Astrocyte (in vitro differentiated cells and primary cell): Measurements from ENCODE around the gene B3GAT2. TPM values are rescaled to one million over a fixed set of nuclear protein-coding genes. Genes with fewer than 3 reads are reported as not detected.

Source experiments
- DNase-seq: peaks from one replicate; pipeline ENCODE4 v3.0.0-alpha.2; 2010; ENCODE audit warnings: low read depth
- FAIRE-seq: peaks from 2 replicates; lab custom pipeline; 2011; peaks lifted over from hg19 to GRCh38; lab: Jason Lieb, UNC
- H2AFZ ChIP-seq: 2 replicates; pipeline ENCODE4 v1.6.0; 2012; ENCODE audit warnings: low read depth, low read length, inconsistent platforms
- H3K27ac ChIP-seq: 2 replicates; pipeline ENCODE4 v1.5.1; 2011; ENCODE audit warnings: low read depth, low read length, inconsistent platforms
- H3K27me3 ChIP-seq: 2 replicates; pipeline ENCODE4 v1.6.0; 2011; ENCODE audit warnings: low read length, inconsistent platforms; ENCODE audit not compliant: insufficient read depth
- H3K36me3 ChIP-seq: 2 replicates; pipeline ENCODE4 v1.5.1; 2011; ENCODE audit warnings: low read length, inconsistent platforms; ENCODE audit not compliant: insufficient read depth
- H3K4me1 ChIP-seq: 2 replicates; pipeline ENCODE4 v1.5.1; 2011; ENCODE audit warnings: low read length, inconsistent platforms; ENCODE audit not compliant: insufficient read depth
- H3K4me2 ChIP-seq: 2 replicates; pipeline ENCODE4 v1.6.0; 2012; ENCODE audit warnings: low read length, inconsistent platforms
- H3K4me3 ChIP-seq: 2 replicates; pipeline ENCODE4 v1.5.1; 2011; ENCODE audit warnings: low read depth, mild to moderate bottlenecking, low read length, inconsistent platforms; ENCODE audit not compliant: insufficient read depth
- H3K79me2 ChIP-seq: 2 replicates; pipeline ENCODE4 v1.6.0; 2012; ENCODE audit warnings: mild to moderate bottlenecking, low read length, inconsistent platforms; ENCODE audit not compliant: insufficient read depth
- H3K9ac ChIP-seq: 2 replicates; pipeline ENCODE4 v1.6.0; 2012; ENCODE audit warnings: mild to moderate bottlenecking, low read length, inconsistent platforms
- H3K9me3 ChIP-seq: 2 replicates; pipeline ENCODE4 v1.5.1; 2012; ENCODE audit warnings: low read depth, mild to moderate bottlenecking, low read length, inconsistent platforms; ENCODE audit not compliant: insufficient read depth
- H4K20me1 ChIP-seq: 2 replicates; pipeline ENCODE4 v1.6.0; 2012; ENCODE audit warnings: low read length, inconsistent platforms; ENCODE audit not compliant: insufficient read depth
- H3K27ac Mint-ChIP-seq: one replicate; pipeline ENCODE4 v1.8.0; 2021; ENCODE audit warnings: mild to moderate bottlenecking, mixed read lengths; ENCODE audit not compliant: unreplicated experiment
- H3K27me3 Mint-ChIP-seq: one replicate; pipeline ENCODE4 v1.8.0; 2021; ENCODE audit warnings: low read depth, mixed read lengths; ENCODE audit not compliant: unreplicated experiment
- H3K36me3 Mint-ChIP-seq: one replicate; pipeline ENCODE4 v1.8.0; 2021; ENCODE audit warnings: low read depth, mixed read lengths; ENCODE audit not compliant: unreplicated experiment
- H3K4me1 Mint-ChIP-seq: one replicate; pipeline ENCODE4 v1.8.0; 2021; ENCODE audit warnings: low read depth, mixed read lengths; ENCODE audit not compliant: unreplicated experiment
- H3K4me3 Mint-ChIP-seq: one replicate; pipeline ENCODE4 v1.8.0; 2021; ENCODE audit warnings: mild to moderate bottlenecking, moderate library complexity, mixed read lengths; ENCODE audit not compliant: unreplicated experiment
- H3K9me3 Mint-ChIP-seq: one replicate; pipeline ENCODE4 v1.8.0; 2021; ENCODE audit warnings: mild to moderate bottlenecking, mixed read lengths; ENCODE audit not compliant: unreplicated experiment
- CTCF ChIP-seq: IDR thresholded peaks from 2 replicates; pipeline ENCODE4 v1.5.1; 2011; ENCODE audit warnings: low read depth, mild to moderate bottlenecking, inconsistent platforms, low read length, moderate library complexity; ENCODE audit not compliant: insufficient read depth
- EZH2 ChIP-seq: IDR thresholded peaks from 2 replicates; pipeline ENCODE4 v1.6.1; 2012; ENCODE audit warnings: mild to moderate bottlenecking, low read length, inconsistent platforms; ENCODE audit not compliant: insufficient read depth
- total RNA-seq: library from RNA; stranded (reverse); gene quantifications from 2 replicates; pipeline ENCODE4 v1.2.1, GENCODE V29; 2021

The B3GAT2 gene
- total RNA-seq, 1 donor from 2014 or later = not detected

- TF ChIP-seq EZH2 (no peak), CTCF (no peak)
- Histone ChIP-seq H3K9ac (no peak overlapping the region), H3K27ac (no peak overlapping the region), H3K4me2 (no peak overlapping the region), H2AFZ (no peak overlapping the region), H3K79me2 (no peaks in the 10 kb centered on the region), H3K9me3 (no peaks in the 10 kb centered on the region), H3K4me3 (no peak overlapping the region), H3K27me3 (no peaks in the 10 kb centered on the region), H4K20me1 (no peaks in the 10 kb centered on the region), H3K4me1 (no peaks in the 10 kb centered on the region), H3K36me3 (no peaks in the 10 kb centered on the region)
- H3K27ac Mint-ChIP-seq = no peak overlapping the region
- no peak for FAIRE-seq
- DNase-seq = no peak
- H3K36me3 Mint-ChIP-seq = no peaks in the 10 kb centered on the region
- no peaks in the 10 kb centered on the region for H3K9me3 Mint-ChIP-seq
- H3K4me3 Mint-ChIP-seq = no peak overlapping the region
- no peaks in the 10 kb centered on the region for H3K27me3 Mint-ChIP-seq
- H3K4me1 Mint-ChIP-seq = no peaks in the 10 kb centered on the region
Observed at GRCh38 chr6:70849348-70850069, 107.4 kb downstream of the B3GAT2 start.

- DNase-seq = no peak
- no peaks in the 10 kb centered on the region for H3K4me1 Mint-ChIP-seq
Observed at GRCh38 chr6:70847106-70848084, 109.5 kb downstream of the B3GAT2 start.

More at GRCh38 chr6:70847106-70848084, 109.5 kb downstream of the B3GAT2 start:
- Mint-ChIP-seq H3K4me3 (no peak overlapping the region), H3K36me3 (no peaks in the 10 kb centered on the region), H3K9me3 (no peaks in the 10 kb centered on the region), H3K27ac (no peak overlapping the region), H3K27me3 (no peaks in the 10 kb centered on the region)
- H3K4me1 ChIP-seq = no peaks in the 10 kb centered on the region
- H3K79me2 ChIP-seq = no peaks in the 10 kb centered on the region
- TF ChIP-seq EZH2 (no peak), CTCF (no peak)
- H3K4me2 ChIP-seq = no peak overlapping the region
- no peak for FAIRE-seq
- H3K27me3 ChIP-seq = no peaks in the 10 kb centered on the region
- no peaks in the 10 kb centered on the region for H4K20me1 ChIP-seq
- no peaks in the 10 kb centered on the region for H3K36me3 ChIP-seq
- no peaks in the 10 kb centered on the region for H3K9me3 ChIP-seq
- no peak overlapping the region for H3K27ac ChIP-seq
- no peak overlapping the region for H3K4me3 ChIP-seq
- H2AFZ ChIP-seq = no peak overlapping the region
- no peak overlapping the region for H3K9ac ChIP-seq
